HepG2 (cell line): ENCODE measurements around the gene SWI5. TPM values are rescaled to one million over a fixed set of nuclear protein-coding genes. Genes with fewer than 3 reads are reported as not detected.

Experiments
- microRNA counts: library from miRNA; unstranded; fragments of <30 nt; microRNA quantifications from one replicate; lab custom pipeline; 2015
- microRNA-seq: library from miRNA; unstranded; fragments of <30 nt; microRNA quantifications from one replicate; pipeline ENCODE4, GENCODE V29; 2020
- polyA plus RNA-seq, 8 experiments: library from polyadenylated mRNA; depleted of rRNA in 3 of 8; stranded (reverse) in 7 of 8; unstranded in 1 of 8; fragments of >200 nt; fragmentation: Illumina TruSeq in 4 of 8; extraction: Trizol in 4 of 8; gene quantifications; 2 replicates each; pipeline versions ENCODE4 v1.2.1 to v1.2.3, GENCODE V29; 2011 to 2016; ENCODE audit warnings: low read depth in 4 of 8, missing spikeins in 1 of 8, mixed read lengths in 1 of 8; ENCODE audit not compliant: insufficient read depth in 1 of 8
- small RNA-seq, 3 experiments: library from RNA; depleted of rRNA; stranded (forward); fragments of <200 nt; gene quantifications; one replicate each; pipeline ENCODE3, GENCODE V24; 2012; ENCODE audit warnings: low read depth in 2 of 3, low replicate concordance in 1 of 3; ENCODE audit not compliant: insufficient read length in 3 of 3, insufficient read depth in 2 of 3
- total RNA-seq, 5 experiments: library from RNA; depleted of rRNA; stranded (reverse); fragments of >200 nt; fragmentation: Illumina TruSeq; extraction: Trizol; gene quantifications; 2 replicates each; pipeline ENCODE4 v1.2.3, GENCODE V29; 2016; ENCODE audit warnings: low read depth in 1 of 5

Gene SWI5
- total and polyA plus RNA-seq, 2 of the 13 experiments (the other 11 are each of a cell fraction or from before 2014, with no cell fraction given), result 39.2 to 41.0 TPM

MicroRNAs within 50 kb of the gene (microRNA counts, 767-probe panel; counts per million panel counts)
- not detected for microRNA hsa-miR-199b-5p (lab: Ali Mortazavi, UCI)
- microRNA hsa-miR-3154 (lab: Ali Mortazavi, UCI), result not detected

Small RNAs within 50 kb of the gene (microRNA-seq; reads per million reads assigned to microRNA genes)
- gene MIR199B (100 reads per million, percentile 73 among the genes with 10 or more reads in this experiment), gene MIR3154 (0.51 reads per million)

Small RNAs within 50 kb of the gene (small RNA-seq; reads per million reads assigned to genes)
- 2.0 to 687 (median 117) reads per million in 3 experiments for gene MIR199B
- gene MIR3154, result 0 reads per million in 3 experiments

Other genes with a start within 250 kb of the SWI5 start
- gene NAIF1, start 209.0 kb upstream of the SWI5 start, total RNA-seq (2016; rRNA removed; fragmentation: Illumina TruSeq; extraction: Trizol), result 6.0 and 6.6 TPM in 2 replicates
- gene NAIF1, start 209.0 kb upstream of the SWI5 start, polyA plus RNA-seq (2011; rRNA removed), result 6.9 TPM in 2 replicates
- gene SLC25A25, start 208.0 kb upstream of the SWI5 start, total RNA-seq (2016; rRNA removed; fragmentation: Illumina TruSeq; extraction: Trizol), result 18.5 and 24.8 TPM in 2 replicates
- 10.5 and 16.7 TPM in 2 replicates for gene SLC25A25, start 208.0 kb upstream of the SWI5 start, polyA plus RNA-seq (2011; rRNA removed)
- gene PTGES2, start 148.5 kb upstream of the SWI5 start, total RNA-seq (2016; rRNA removed; fragmentation: Illumina TruSeq; extraction: Trizol), result 68.5 and 79.8 TPM in 2 replicates
- 63.7 and 67.2 TPM in 2 replicates for gene PTGES2, start 148.5 kb upstream of the SWI5 start, polyA plus RNA-seq (2011; rRNA removed)
- 0.34 and 0.38 TPM in 2 replicates for gene LCN2, start 126.8 kb upstream of the SWI5 start, total RNA-seq (2016; rRNA removed; fragmentation: Illumina TruSeq; extraction: Trizol)
- 1.4 and 2.3 TPM in 2 replicates for gene LCN2, start 126.8 kb upstream of the SWI5 start, polyA plus RNA-seq (2011; rRNA removed)
- gene BBLN, start 116.0 kb upstream of the SWI5 start, total RNA-seq (2016; rRNA removed; fragmentation: Illumina TruSeq; extraction: Trizol), result 22.2 and 33.1 TPM in 2 replicates
- gene BBLN, start 116.0 kb upstream of the SWI5 start, polyA plus RNA-seq (2011; rRNA removed), result 27.6 and 29.5 TPM in 2 replicates
- 25.8 and 30.6 TPM in 2 replicates for gene CIZ1, start 84.7 kb upstream of the SWI5 start, total RNA-seq (2016; rRNA removed; fragmentation: Illumina TruSeq; extraction: Trizol)
- 50.3 and 54.7 TPM in 2 replicates for gene CIZ1, start 84.7 kb upstream of the SWI5 start, polyA plus RNA-seq (2011; rRNA removed)
- 0.13 and 0.15 TPM in 2 replicates for gene DNM1, start 72.9 kb upstream of the SWI5 start, total RNA-seq (2016; rRNA removed; fragmentation: Illumina TruSeq; extraction: Trizol)
- 0.58 and 0.91 TPM in 2 replicates for gene DNM1, start 72.9 kb upstream of the SWI5 start, polyA plus RNA-seq (2011; rRNA removed)
- 35.4 and 45.8 TPM in 2 replicates for gene GOLGA2, start 269 bp upstream of the SWI5 start, total RNA-seq (2016; rRNA removed; fragmentation: Illumina TruSeq; extraction: Trizol)
- gene GOLGA2, start 269 bp upstream of the SWI5 start, polyA plus RNA-seq (2011; rRNA removed), result 43.0 and 45.3 TPM in 2 replicates
- 41.2 and 57.8 TPM in 2 replicates for gene TRUB2, start 46.2 kb downstream of the SWI5 start, total RNA-seq (2016; rRNA removed; fragmentation: Illumina TruSeq; extraction: Trizol)
- gene TRUB2, start 46.2 kb downstream of the SWI5 start, polyA plus RNA-seq (2011; rRNA removed), result 22.3 and 26.5 TPM in 2 replicates
- gene COQ4, start 46.6 kb downstream of the SWI5 start, total RNA-seq (2016; rRNA removed; fragmentation: Illumina TruSeq; extraction: Trizol), result 16.2 and 26.1 TPM in 2 replicates
- gene COQ4, start 46.6 kb downstream of the SWI5 start, polyA plus RNA-seq (2011; rRNA removed), result 36.0 and 37.5 TPM in 2 replicates
- 9.3 and 18.8 TPM in 2 replicates for gene SLC27A4, start 64.3 kb downstream of the SWI5 start, total RNA-seq (2016; rRNA removed; fragmentation: Illumina TruSeq; extraction: Trizol)
- gene SLC27A4, start 64.3 kb downstream of the SWI5 start, polyA plus RNA-seq (2011; rRNA removed), result 10.6 and 16.9 TPM in 2 replicates
- gene URM1, start 95.1 kb downstream of the SWI5 start, total RNA-seq (2016; rRNA removed; fragmentation: Illumina TruSeq; extraction: Trizol), result 37.1 and 42.1 TPM in 2 replicates
- gene URM1, start 95.1 kb downstream of the SWI5 start, polyA plus RNA-seq (2011; rRNA removed), result 41.3 and 51.5 TPM in 2 replicates
- gene CERCAM, start 144.6 kb downstream of the SWI5 start, total RNA-seq (2016; rRNA removed; fragmentation: Illumina TruSeq; extraction: Trizol), result 4.2 and 9.0 TPM in 2 replicates
- 17.1 and 19.6 TPM in 2 replicates for gene CERCAM, start 144.6 kb downstream of the SWI5 start, polyA plus RNA-seq (2011; rRNA removed)
- gene ODF2, start 179.7 kb downstream of the SWI5 start, total RNA-seq (2016; rRNA removed; fragmentation: Illumina TruSeq; extraction: Trizol), result 28.3 and 31.3 TPM in 2 replicates
- 9.8 and 10.0 TPM in 2 replicates for gene ODF2, start 179.7 kb downstream of the SWI5 start, polyA plus RNA-seq (2011; rRNA removed)
- gene GLE1, start 228.4 kb downstream of the SWI5 start, total RNA-seq (2016; rRNA removed; fragmentation: Illumina TruSeq; extraction: Trizol), result 28.8 and 41.1 TPM in 2 replicates
- gene GLE1, start 228.4 kb downstream of the SWI5 start, polyA plus RNA-seq (2011; rRNA removed), result 10.6 and 14.7 TPM in 2 replicates